Esophagus squamous epithelium (tissue), 5 donors: Measurements from ENCODE around the gene SRPRA. TPM values are rescaled to one million over a fixed set of nuclear protein-coding genes. Genes with fewer than 3 reads are reported as not detected.
"Not testable (repeated sequence)": the region's sequence is repeated elsewhere in the genome, so short reads cannot be mapped to it uniquely, and the experiment has no call there.

Experiments
- DNase-seq: peaks from one replicate; lab custom pipeline; 2025; lab: John Stamatoyannopoulos, UW
- H3K27ac ChIP-seq, 4 donors: fragments of 200-600 bp; sonication (generic); one replicate each; pipeline ENCODE4 v1.5.1; 2016 to 2019; ENCODE audit warnings: mild to moderate bottlenecking in 1 of 4
- H3K27me3 ChIP-seq, 4 donors: fragments of 200-600 bp; sonication (generic); 1 replicate in 3 of 4; 2 replicates in 1 of 4; pipeline versions ENCODE4 v1.5.1 to v1.6.0; 2017 to 2021; ENCODE audit warnings: antibody characterized with exemption in 1 of 4
- H3K36me3 ChIP-seq, 3 donors: fragments of 200-600 bp; sonication (generic); one replicate each; pipeline ENCODE4 v1.5.1; 2016 to 2019
- H3K4me1 ChIP-seq, 3 donors: fragments of 200-600 bp; sonication (generic); one replicate each; pipeline ENCODE4 v1.5.1; 2017 to 2019
- H3K4me3 ChIP-seq, 4 donors: fragments of 200-600 bp; sonication (generic); 1 replicate in 3 of 4; 2 replicates in 1 of 4; pipeline ENCODE4 v1.5.1; 2016 to 2019; ENCODE audit warnings: mild to moderate bottlenecking in 2 of 4, moderate library complexity in 1 of 4
- H3K9me3 ChIP-seq, 3 donors: fragments of 200-600 bp; sonication (generic); one replicate each; pipeline ENCODE4 v1.5.1; 2016 to 2019
- CTCF ChIP-seq, 6 experiments: fragments of 450-650 bp in 4 of 6; fragments of 200-600 bp in 2 of 6; sonication (generic) in 2 of 6; IDR thresholded peaks; one replicate each; pipeline ENCODE4 v1.5.1; 2016 to 2019; ENCODE audit warnings: antibody characterized with exemption in 6 of 6, mild to moderate bottlenecking in 4 of 6, moderate library complexity in 4 of 6
- POLR2A ChIP-seq, 4 donors: fragments of 450-650 bp; IDR thresholded peaks; one replicate each; pipeline ENCODE4 v1.6.1; 2017; ENCODE audit warnings: antibody characterized with exemption in 4 of 4, mild to moderate bottlenecking in 4 of 4, moderate library complexity in 3 of 4
- WGBS, 2 donors: methylation state at CpG; one replicate each; pipeline ENCODE4 v1.1.5; 2018; 5-methylcytosine and 5-hydroxymethylcytosine counted together
- intact Hi-C: fragments of 100-400 bp; cut with DNase I; formaldehyde crosslinking; loops from one replicate; pipeline ENCODE4 v1.15.0; 2022
- total RNA-seq, 4 donors: library from RNA; depleted of rRNA; stranded (reverse); fragments of >200 nt; gene quantifications; one replicate each; pipeline ENCODE4 v1.1.0, GENCODE V29; 2016
- donor health status: DM: yes; HTN: yes; CAD: no.

The SRPRA gene
- total RNA-seq, 4 donors from 2014 or later: 60.2 to 82.0 (median 67.8) TPM

DNA sequence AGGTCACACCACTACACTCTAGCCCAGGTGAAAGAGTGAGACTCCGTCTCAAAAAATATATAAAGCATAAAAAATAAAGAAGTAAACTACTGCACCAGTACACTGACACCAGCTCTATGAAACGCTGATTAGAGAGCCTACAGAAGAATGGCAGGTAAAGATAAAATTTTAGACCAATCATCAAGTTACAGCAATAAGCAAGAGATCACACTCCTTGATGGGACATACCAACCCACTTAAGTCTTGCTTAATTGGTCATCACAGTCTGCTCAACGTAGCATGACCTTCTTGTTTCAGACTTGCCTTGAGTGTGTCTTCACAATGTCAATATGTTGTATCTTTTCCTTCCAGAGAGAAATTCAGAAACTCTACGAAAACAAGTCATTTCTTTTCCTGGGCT lies 12.5 kb downstream of the SRPRA start:
- intact Hi-C loops: no loop called here
- no peak for TF ChIP-seq CTCF (IDR thresholded peaks at IDR 0.05)
- TF ChIP-seq POLR2A (IDR thresholded peaks at IDR 0.05): no peak
- H3K27ac ChIP-seq: no peak overlapping the region
- no peak overlapping the region for H3K4me3 ChIP-seq
- WGBS, 2 donors: 89 to 90% methylated on average over 4 of the region's 4 CpGs
- peaks cover 0 to 68% (median 0%) of the 10 kb centered on the region in 3 donors for H3K36me3 ChIP-seq
- peaks cover 0 to 3% (median 0%) of the 10 kb centered on the region in 3 donors for H3K4me1 ChIP-seq
- H3K9me3 ChIP-seq: no peaks in the 10 kb centered on the region
- H3K27me3 ChIP-seq: no peaks in the 10 kb centered on the region
- no peak for DNase-seq

- H3K27me3 ChIP-seq, H3K4me3 ChIP-seq, H3K9me3 ChIP-seq, DNase-seq, H3K4me1 ChIP-seq, intact Hi-C loops, H3K27ac ChIP-seq: not testable (repeated sequence)
- H3K36me3 ChIP-seq: peaks cover 0 to 67% (median 0%) of the 10 kb centered on the region in 3 donors
- WGBS, 2 donors: 79 to 92% methylated on average over 4 to 5 of the region's 5 CpGs
Measured at GRCh38 chr11:126255507-126255906, 13.2 kb downstream of the SRPRA start.

DNA sequence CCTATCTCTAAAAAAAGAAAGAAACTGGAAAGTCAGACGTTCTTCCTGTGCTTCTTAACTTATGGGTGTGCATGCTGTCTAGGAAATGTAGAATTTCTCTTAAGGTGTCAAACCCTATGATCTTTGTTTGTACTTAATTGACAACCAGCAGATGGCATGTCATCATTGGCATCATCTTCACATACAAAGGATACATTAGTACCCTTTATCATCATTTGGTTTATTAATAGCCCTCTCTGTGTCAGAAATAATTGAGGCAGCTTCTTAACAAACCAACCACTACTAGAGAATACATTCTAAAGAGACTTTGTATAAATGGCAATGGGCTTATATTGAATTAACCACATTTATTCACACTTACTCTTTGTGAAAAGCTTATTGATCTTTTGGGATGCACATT lies 13.9 kb downstream of the SRPRA start:
- Histone ChIP-seq H3K36me3 (peaks cover 0 to 67% (median 0%) of the 10 kb centered on the region in 3 donors), H3K4me3 (no peak overlapping the region), H3K27me3 (no peaks in the 10 kb centered on the region), H3K27ac (no peak overlapping the region), H3K9me3 (no peaks in the 10 kb centered on the region), H3K4me1 (peaks cover 0 to 3% (median 0%) of the 10 kb centered on the region in 3 donors)
- no peak for TF ChIP-seq CTCF (IDR thresholded peaks at IDR 0.05)
- no peak for TF ChIP-seq POLR2A (IDR thresholded peaks at IDR 0.05)
- intact Hi-C loops: no loop called here
- no peak for DNase-seq
- WGBS, 2 donors: 57 to 73% methylated on average over 1 of the region's 1 CpG

- peaks cover 0 to 66% (median 0%) of the 10 kb centered on the region in 3 donors for H3K36me3 ChIP-seq
- H3K27me3 ChIP-seq: no peaks in the 10 kb centered on the region
- intact Hi-C loops: no loop called here
- H3K4me3 ChIP-seq: no peak overlapping the region
- no peak for TF ChIP-seq CTCF (IDR thresholded peaks at IDR 0.05)
- TF ChIP-seq POLR2A (IDR thresholded peaks at IDR 0.05): no peak
- H3K9me3 ChIP-seq: no peaks in the 10 kb centered on the region
- H3K4me1 ChIP-seq: peaks cover 0 to 3% (median 0%) of the 10 kb centered on the region in 3 donors
- H3K27ac ChIP-seq: no peak overlapping the region
- DNase-seq: no peak
- 87 to 88% methylated on average over 4 of the region's 4 CpGs for WGBS, 2 donors
Measured at GRCh38 chr11:126253265-126253664, 15.4 kb downstream of the SRPRA start.

DNA sequence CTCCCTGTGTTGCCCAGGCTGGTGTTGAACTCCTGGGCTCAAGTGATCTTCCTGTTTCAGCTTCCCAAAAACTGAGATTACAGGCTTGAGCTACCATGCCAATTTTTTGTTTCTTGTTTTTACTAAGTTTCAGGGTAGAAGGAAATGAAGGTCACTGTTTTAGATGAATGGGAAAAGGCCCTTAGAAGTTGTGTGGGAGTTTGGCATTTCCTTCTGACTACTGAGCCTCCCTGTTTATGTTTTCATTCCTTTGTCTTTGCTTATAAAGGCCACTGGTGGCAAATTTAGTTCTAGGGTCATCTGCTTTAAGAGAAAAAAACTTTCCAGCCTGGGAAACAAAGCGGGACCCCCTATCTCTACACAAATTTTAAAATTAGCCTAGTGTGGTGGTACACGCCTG lies 22.1 kb downstream of the SRPRA start:
- intact Hi-C loops: no loop called here
- no peak for TF ChIP-seq CTCF (IDR thresholded peaks at IDR 0.05)
- no peak for TF ChIP-seq POLR2A (IDR thresholded peaks at IDR 0.05)
- Histone ChIP-seq H3K36me3 (peaks cover 0 to 61% (median 11%) of the 10 kb centered on the region in 3 donors), H3K4me1 (no peaks in the 10 kb centered on the region), H3K9me3 (no peaks in the 10 kb centered on the region), H3K27me3 (no peaks in the 10 kb centered on the region), H3K27ac (no peak overlapping the region), H3K4me3 (no peak overlapping the region)
- no peak for DNase-seq
- WGBS, 2 donors: 83 to 88% methylated on average over 2 of the region's 2 CpGs

GRCh38 chr11:126233391-126233790 lies 35.3 kb downstream of the SRPRA start:
- intact Hi-C loops: no loop called here
- no peaks in the 10 kb centered on the region for H3K27me3 ChIP-seq
- TF ChIP-seq CTCF (IDR thresholded peaks at IDR 0.05) (no peak), POLR2A (IDR thresholded peaks at IDR 0.05) (no peak)
- no peak for DNase-seq
- H3K4me1 ChIP-seq: no peaks in the 10 kb centered on the region
- H3K36me3 ChIP-seq: peaks cover 0 to 39% (median 0%) of the 10 kb centered on the region in 3 donors
- 85 to 91% methylated on average over 4 of the region's 4 CpGs for WGBS, 2 donors
- no peak overlapping the region for H3K4me3 ChIP-seq
- no peaks in the 10 kb centered on the region for H3K9me3 ChIP-seq
- H3K27ac ChIP-seq: no peak overlapping the region
